HCT116 (cell line): ENCODE results near the gene ARFGAP1. TPM values are rescaled to one million over a fixed set of nuclear protein-coding genes. Genes with fewer than 3 reads are reported as not detected.

Source experiments
- ATAC-seq: fragments of 200-7000 bp; cut with Tn5 transposase; 2 replicates; pipeline ENCODE4 v1.9.1; 2020; ENCODE audit warnings: mild to moderate bottlenecking, moderate library complexity
- BruUV-seq: library from RNA; stranded (reverse); fragments of 400-500 nt; replicated peaks from 2 replicates; lab custom pipeline; 2021; lab: Mats Ljungman, UMichigan
- CTCF ChIA-PET: fragments of 300-600 bp; sonication (Branson Sonifier 250); formaldehyde crosslinking; loops from one replicate; lab custom pipeline; 2021; ENCODE audit warnings: antibody characterized with exemption; lab: Charles Lee
- POLR2A ChIA-PET: fragments of 300-600, 350-600 bp; sonication (Branson Sonifier 250); formaldehyde crosslinking; loops from one replicate; lab custom pipeline; 2021; ENCODE audit warnings: antibody characterized with exemption; lab: Charles Lee
- RAD21 ChIA-PET, 2 experiments: fragments of 300-600 bp; sonication (Branson Sonifier 250); formaldehyde crosslinking; loops; one replicate each; lab custom pipeline; 2023; ENCODE audit warnings: low total read pairs in 2 of 2; ENCODE audit not compliant: uncharacterized antibody in 2 of 2, unreplicated experiment in 2 of 2, low non-redundant PET in 1 of 2; lab: Charles Lee
- DNase-seq: peaks from one replicate; pipeline ENCODE4 v3.0.0-alpha.2; 2010; ENCODE audit warnings: low read depth, low spot score
- H2AFZ ChIP-seq: fragments of 200-600 bp; shearing (Covaris generic), sonication (generic); 2 replicates; pipeline ENCODE4 v1.6.1; 2017; ENCODE audit warnings: low read depth, mixed run types, mixed read lengths, antibody characterized with exemption, low read length; ENCODE audit not compliant: poor library complexity, severe bottlenecking
- H3K27ac ChIP-seq: 2 replicates; pipeline ENCODE4 v1.5.1; 2012; ENCODE audit warnings: low read depth, low read length
- H3K27me3 ChIP-seq: fragments of 200-600 bp; sonication (generic); 2 replicates; pipeline ENCODE4 v1.6.1; 2016; ENCODE audit warnings: mixed run types, low read length, mixed read lengths; ENCODE audit not compliant: insufficient read depth
- H3K36me3 ChIP-seq, 2 experiments: fragments of 200-500 bp in 1 of 2; fragments of 200-600 bp in 1 of 2; sonication (Bioruptor generic) in 1 of 2; sonication (generic) in 1 of 2; 2 replicates each; pipeline versions ENCODE4 v1.5.1 to v1.6.1; 2014 to 2016; ENCODE audit warnings: low read length in 2 of 2, inconsistent platforms in 1 of 2, mixed read lengths in 1 of 2, mixed run types in 1 of 2; ENCODE audit not compliant: insufficient read depth in 2 of 2, control insufficient read depth in 1 of 2
- H3K4me1 ChIP-seq, 2 experiments: fragments of 200-600 bp in 1 of 2; sonication (generic) in 1 of 2; 2 replicates each; pipeline versions ENCODE4 v1.5.1 to v1.6.1; 2012 to 2017; ENCODE audit warnings: low read length in 2 of 2, inconsistent platforms in 1 of 2, mild to moderate bottlenecking in 1 of 2, mixed read lengths in 1 of 2, mixed run types in 1 of 2, moderate library complexity in 1 of 2; ENCODE audit not compliant: insufficient read depth in 2 of 2, control insufficient read depth in 1 of 2
- H3K4me2 ChIP-seq: fragments of 200-600 bp; sonication (generic); 2 replicates; pipeline ENCODE4 v1.6.1; 2017; ENCODE audit warnings: mixed run types, low read length, mixed read lengths
- H3K4me3 ChIP-seq, 2 experiments: fragments of 200-600 bp in 1 of 2; sonication (generic) in 1 of 2; replicated peaks in 1 of 2; 2 replicates each; pipeline ENCODE4 v1.5.1; 2011 to 2016; ENCODE audit warnings: low read length in 2 of 2, control low read depth in 1 of 2, low read depth in 1 of 2, mild to moderate bottlenecking in 1 of 2, mixed read lengths in 1 of 2, mixed run types in 1 of 2
- H3K79me2 ChIP-seq: fragments of 200-600 bp; sonication (generic); 2 replicates; pipeline ENCODE4 v1.6.1; 2017; ENCODE audit warnings: mild to moderate bottlenecking, mixed run types, low read length, moderate library complexity, mixed read lengths; ENCODE audit not compliant: insufficient read depth
- H3K9ac ChIP-seq: fragments of 200-600 bp; sonication (generic); 2 replicates; pipeline ENCODE4 v1.6.1; 2016; ENCODE audit warnings: low read length, mixed read lengths
- H3K9me2 ChIP-seq: fragments of 200-600 bp; sonication (generic), shearing (Covaris generic); 2 replicates; pipeline ENCODE4 v1.6.1; 2017; ENCODE audit warnings: mixed run types, mild to moderate bottlenecking, moderate library complexity; ENCODE audit not compliant: insufficient read depth
- H3K9me3 ChIP-seq, 2 experiments: fragments of 200-500 bp in 1 of 2; fragments of 200-600 bp in 1 of 2; sonication (Bioruptor generic) in 1 of 2; sonication (generic) in 1 of 2; 2 replicates each; pipeline ENCODE4 v1.6.1; 2014 to 2017; ENCODE audit warnings: low read length in 2 of 2, mixed read lengths in 2 of 2, inconsistent platforms in 1 of 2, low read depth in 1 of 2, mild to moderate bottlenecking in 1 of 2, mixed run types in 1 of 2, moderate library complexity in 1 of 2; ENCODE audit not compliant: control insufficient read depth in 1 of 2, insufficient read depth in 1 of 2
- H4K20me1 ChIP-seq: fragments of 200-600 bp; sonication (generic), shearing (Covaris generic); 2 replicates; pipeline ENCODE4 v1.6.1; 2017; ENCODE audit warnings: mixed run types, mild to moderate bottlenecking, moderate library complexity; ENCODE audit not compliant: insufficient read depth
- EZH2phosphoT487 ChIP-seq: fragments of 200-600 bp; IDR thresholded peaks from 2 replicates; pipeline ENCODE4 v1.6.1; 2018; ENCODE audit warnings: antibody characterized with exemption, borderline replicate concordance
- REST ChIP-seq: IDR thresholded peaks from 2 replicates; pipeline ENCODE4 v1.6.1; 2012; ENCODE audit warnings: low read depth
- YY1 ChIP-seq: IDR thresholded peaks from 2 replicates; pipeline ENCODE4 v1.6.1; 2011; ENCODE audit warnings: low read length, low read depth, moderate library complexity, mild to moderate bottlenecking; ENCODE audit not compliant: insufficient replicate concordance; ENCODE audit errors: extremely low read depth
- intact Hi-C: fragments of 100-400 bp; cut with micrococcal nuclease; formaldehyde crosslinking; loops from 2 replicates; pipeline ENCODE4 v1.10.0; 2022
- total RNA-seq: library from RNA; stranded (reverse); gene quantifications from one replicate; pipeline ENCODE4 v1.2.1, GENCODE V29; 2021; ENCODE audit not compliant: unreplicated experiment

ARFGAP1 gene
- total RNA-seq, 1 experiment from 2014 or later = 94.4 TPM

GRCh38 chr20:63312690-63313348 lies 40.2 kb downstream of the ARFGAP1 start:
- no peak overlapping the region for H3K27ac ChIP-seq
- CTCF ChIA-PET = no interaction called here
- no peaks in the 10 kb centered on the region for H3K27me3 ChIP-seq
- ATAC-seq = no peak
- H4K20me1 ChIP-seq = no peaks in the 10 kb centered on the region
- RAD21 ChIA-PET = no interaction called here
- no peaks in the 10 kb centered on the region for H3K9me3 ChIP-seq
- H3K9me2 ChIP-seq = no peaks in the 10 kb centered on the region
- H2AFZ ChIP-seq = no peak overlapping the region
- no peak overlapping the region for H3K4me2 ChIP-seq
- no peaks in the 10 kb centered on the region for H3K36me3 ChIP-seq
- DNase-seq = no peak
- no peaks in the 10 kb centered on the region for H3K79me2 ChIP-seq
- TF ChIP-seq YY1 (no peak), REST (no peak), EZH2phosphoT487 (no peak)
- H3K9ac ChIP-seq = no peak overlapping the region
- intact Hi-C loops = no loop called here
- no peaks in the 10 kb centered on the region for H3K4me1 ChIP-seq
- no TSS peak for BruUV-seq
- no peak overlapping the region for H3K4me3 ChIP-seq
- POLR2A ChIA-PET = no interaction called here
